COLO668 (cell line): ENCODE measurements around the gene SLC25A31.

Source experiments
- DNase-seq: peaks from one replicate; lab custom pipeline; 2025; ENCODE audit not compliant: unreplicated experiment; lab: John Stamatoyannopoulos, UW

SLC25A31 gene

GRCh38 chr4:127730142-127730913 is at the start of gene SLC25A31:
TSS of gene SLC25A31 (plus strand) at chr4:127730400. CDS start at chr4:127730546, 146 bp downstream.
- no peak for DNase-seq

DNA sequence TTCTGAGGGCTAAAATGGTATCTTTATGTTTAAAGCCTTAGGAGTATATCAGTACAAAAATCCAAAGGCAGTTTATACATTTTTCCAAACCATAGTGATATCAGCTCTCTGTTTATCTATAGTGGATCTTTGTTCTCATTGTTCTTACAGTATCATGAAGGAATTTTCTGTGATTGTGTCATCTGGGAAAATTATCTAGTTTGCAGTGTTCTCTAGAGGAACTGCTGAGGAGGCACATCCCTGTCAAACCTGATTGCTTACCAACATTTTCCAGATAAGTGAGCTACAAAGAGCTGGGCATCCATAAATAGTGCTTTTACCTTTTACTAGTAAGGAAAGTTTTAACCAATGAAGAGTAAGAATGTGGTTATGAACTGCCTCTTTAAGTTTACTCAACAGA is 44.9 kb upstream of the SLC25A31 start:
- no peak for DNase-seq

- no peak for DNase-seq
These were observed 43.5 kb upstream of the SLC25A31 start for GRCh38 chr4:127686658-127687057.

GRCh38 chr4:127687580-127687979 is 42.6 kb upstream of the SLC25A31 start:
- DNase-seq: no peak

- DNase-seq: no peak
These were observed 31.4 kb upstream of the SLC25A31 start for GRCh38 chr4:127698789-127699200.

GRCh38 chr4:127708985-127709384 is 21.2 kb upstream of the SLC25A31 start:
- DNase-seq: no peak

GRCh38 chr4:127709456-127709855 is 20.7 kb upstream of the SLC25A31 start:
- DNase-seq: no peak

DNA sequence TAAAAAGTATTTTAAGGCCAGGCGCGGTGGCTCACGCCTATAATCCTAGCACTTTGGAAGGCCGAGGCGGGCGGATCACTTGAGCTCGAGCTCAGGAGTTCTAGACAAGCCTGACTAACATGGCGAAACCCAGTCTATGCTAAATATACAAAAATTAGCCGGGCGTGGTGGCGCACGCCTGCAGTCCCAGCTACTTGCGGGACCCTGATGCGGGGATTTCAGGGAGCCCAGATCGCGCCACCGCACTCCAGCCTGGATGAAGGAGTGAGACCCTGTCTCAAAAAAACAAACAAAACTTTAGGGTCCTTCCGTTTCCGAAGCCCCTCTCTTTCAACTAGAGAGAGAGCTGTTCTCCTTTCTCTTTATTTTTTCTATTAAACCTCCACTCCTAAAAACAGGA is 1.2 kb downstream of the SLC25A31 start:
- no peak for DNase-seq

DNA sequence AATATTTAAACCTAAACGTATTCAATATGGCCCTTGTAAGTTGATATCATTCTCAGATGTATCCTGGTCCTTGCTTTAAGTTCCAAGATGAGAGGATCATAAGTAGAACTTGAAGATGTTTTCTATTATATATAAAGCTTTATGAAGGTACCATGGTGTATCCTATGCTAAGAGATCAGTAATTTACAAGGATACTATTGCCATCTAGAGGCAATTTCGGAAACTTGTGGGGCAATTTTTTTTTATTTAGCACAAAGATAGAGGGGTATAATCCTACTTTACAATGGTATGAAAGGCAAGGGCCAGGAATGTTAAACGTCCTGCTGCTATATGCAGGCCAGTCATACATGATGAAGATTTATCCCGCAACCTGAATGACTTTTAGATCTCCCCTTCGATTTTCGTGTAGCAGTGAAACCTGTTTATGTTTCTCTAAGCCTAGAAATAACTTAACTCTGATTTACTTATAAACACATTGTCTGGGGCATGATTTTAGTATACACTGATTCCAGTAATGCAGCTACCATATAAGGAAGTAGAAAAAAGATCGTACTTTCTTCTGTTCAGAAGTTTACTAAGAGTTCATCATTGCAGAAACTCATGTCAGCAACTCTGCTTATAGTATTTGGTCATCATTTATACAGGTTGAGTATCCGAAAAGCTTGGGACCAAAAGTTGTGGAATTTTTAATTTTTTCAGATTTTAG is 2.6 kb downstream of the SLC25A31 start:
- DNase-seq: no peak

DNA sequence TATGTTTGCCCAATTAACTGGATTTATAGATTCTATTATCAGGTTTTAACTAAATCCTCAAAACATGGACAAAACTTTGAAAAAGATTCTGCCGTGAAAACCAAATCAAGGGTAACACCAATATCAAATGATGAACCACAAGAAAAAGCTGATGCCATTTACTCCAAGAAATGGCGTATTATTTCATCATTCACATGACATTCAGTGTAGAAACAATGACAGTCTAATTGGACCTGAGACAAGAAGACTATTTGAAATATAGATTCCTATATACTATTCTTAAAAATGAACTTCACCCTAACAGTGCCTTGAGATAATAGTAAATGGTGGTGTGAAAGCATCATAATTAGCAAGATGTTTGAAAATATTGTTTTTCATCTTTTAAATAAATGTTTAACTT is 4.8 kb downstream of the SLC25A31 start:
- DNase-seq: no peak

DNA sequence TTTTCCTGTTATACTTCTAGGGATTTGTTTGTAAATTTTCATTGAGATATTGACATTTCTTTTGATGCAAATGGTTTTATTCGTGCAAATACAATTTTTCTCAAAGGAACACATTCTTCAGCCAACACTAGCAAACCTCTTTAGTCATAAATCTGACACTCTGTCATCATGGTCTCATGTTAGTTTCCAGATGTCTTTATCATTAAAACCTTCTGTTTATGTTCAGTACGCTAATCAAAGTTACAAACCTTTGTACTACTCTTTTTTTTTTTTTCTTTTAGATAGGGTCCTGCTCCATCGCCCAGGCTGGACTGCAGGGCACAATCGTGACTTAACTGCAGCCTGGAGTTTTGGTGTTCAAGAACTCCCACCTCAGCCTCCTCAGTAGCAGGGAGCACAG is 7.1 kb downstream of the SLC25A31 start:
- no peak for DNase-seq

GRCh38 chr4:127741247-127741646 is 11.0 kb downstream of the SLC25A31 start:
- no peak for DNase-seq

DNA sequence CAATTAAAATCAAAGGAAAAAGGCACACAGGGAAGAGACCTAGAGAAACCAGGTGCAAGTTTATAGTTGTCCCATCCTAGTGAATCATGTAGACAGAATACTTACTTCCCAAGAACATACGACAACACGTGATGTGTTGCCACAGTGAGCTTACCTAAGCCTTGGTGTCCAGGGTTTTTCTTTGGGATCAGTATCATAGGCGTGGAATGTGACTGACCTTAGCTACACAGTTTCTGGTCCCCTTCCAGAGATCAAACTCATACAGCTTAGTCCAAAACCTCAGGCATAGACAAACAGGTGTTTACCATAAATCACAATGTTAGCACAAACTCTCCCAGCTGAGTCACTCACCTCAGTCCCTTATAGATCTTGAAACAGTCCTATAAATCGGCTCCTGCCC is 17.7 kb downstream of the SLC25A31 start:
- no peak for DNase-seq

DNA sequence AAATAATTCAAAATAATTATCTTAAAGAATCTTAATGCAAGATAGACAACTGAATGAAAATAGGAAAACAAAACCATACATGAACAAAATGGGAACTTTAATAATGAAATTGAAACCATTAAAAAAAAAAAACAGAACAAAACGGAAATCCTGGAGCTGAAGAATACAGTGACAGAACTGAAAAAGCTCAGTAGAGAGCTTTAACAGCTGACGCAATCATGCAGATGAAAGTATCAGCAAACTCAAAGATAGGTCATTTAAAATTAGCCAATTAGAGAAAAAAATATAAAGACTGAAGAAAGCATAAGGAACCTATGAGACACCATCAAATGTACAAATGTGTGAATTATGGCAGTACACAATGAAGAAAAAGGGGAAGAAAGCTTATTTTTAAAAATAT is 18.8 kb downstream of the SLC25A31 start:
- DNase-seq: no peak

- no peak for DNase-seq
These were observed 26.7 kb downstream of the SLC25A31 start for GRCh38 chr4:127756906-127757305.

DNA sequence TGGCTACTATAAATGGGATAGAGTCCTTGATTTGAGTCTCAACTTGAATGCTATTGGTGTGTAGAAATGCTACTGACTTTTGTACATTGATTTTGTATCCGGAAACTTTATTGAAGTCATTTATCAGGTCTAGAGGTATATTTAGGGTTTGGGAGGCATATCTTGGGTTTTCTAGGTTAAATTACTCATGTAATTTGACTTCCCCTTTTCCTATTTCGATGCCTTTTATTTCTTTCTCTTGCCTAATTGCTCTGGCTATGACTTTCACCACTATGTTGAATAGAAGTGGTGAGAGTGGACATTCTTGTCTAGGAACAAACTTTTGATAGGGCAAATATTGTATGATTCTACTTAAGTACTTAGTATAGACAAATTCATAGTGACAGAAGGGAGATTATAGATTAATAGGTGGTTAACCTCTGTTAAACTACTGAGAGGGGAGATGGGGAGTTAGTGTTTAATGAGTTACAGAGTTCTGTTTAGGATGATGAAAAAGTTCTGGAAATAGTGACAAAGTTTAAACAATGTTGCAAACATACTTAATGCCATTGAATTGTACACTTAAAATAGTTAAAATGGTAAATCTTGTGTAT is 29.1 kb downstream of the SLC25A31 start:
- DNase-seq: no peak

DNA sequence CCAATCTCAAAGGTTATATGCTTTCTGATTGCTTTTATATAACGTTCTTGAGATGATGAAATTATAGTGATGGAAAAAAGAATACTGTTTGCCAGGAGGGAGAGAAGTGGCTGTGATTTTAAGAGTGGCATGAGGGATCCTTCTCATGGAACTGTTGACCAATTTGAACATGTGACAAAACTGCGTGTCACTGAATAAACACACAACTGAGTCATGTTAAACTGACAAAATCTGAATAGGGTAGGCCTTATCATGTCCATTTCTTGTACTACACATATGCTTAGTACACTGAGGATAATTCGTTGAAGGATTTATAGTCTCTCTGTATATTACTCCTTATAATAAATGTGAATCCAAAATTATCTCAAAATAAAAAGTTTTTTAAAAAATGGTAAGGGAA is 29.7 kb downstream of the SLC25A31 start:
- DNase-seq: no peak

GRCh38 chr4:127771535-127772275 is 41.5 kb downstream of the SLC25A31 start:
- DNase-seq: no peak

- DNase-seq: no peak
These were observed 42.8 kb downstream of the SLC25A31 start for GRCh38 chr4:127772769-127773671.

GRCh38 chr4:127775843-127776242 is 45.6 kb downstream of the SLC25A31 start:
- DNase-seq: no peak
